Testis (tissue), 2 donors: ENCODE results near the gene AFF1.
A peak's percentile ranks its signal among the peaks of the same experiment; 100 is the strongest.

ENCODE experiments used
- POLR2A ChIP-seq: fragments of 450-650 bp; IDR thresholded peaks from one replicate; pipeline ENCODE4 v1.6.1; 2017; ENCODE audit warnings: antibody characterized with exemption, mild to moderate bottlenecking, moderate library complexity
- TF ChIP-seq, protein P1 (sequence below), 3 experiments: fragments of 450-650 bp in 2 of 3; fragments of 200-600 bp in 1 of 3; sonication (generic) in 1 of 3; IDR thresholded peaks; one replicate each; pipeline ENCODE4 v1.5.1; 2016 to 2019; ENCODE audit warnings: antibody characterized with exemption in 3 of 3, mild to moderate bottlenecking in 2 of 3, moderate library complexity in 1 of 3

DNA sequence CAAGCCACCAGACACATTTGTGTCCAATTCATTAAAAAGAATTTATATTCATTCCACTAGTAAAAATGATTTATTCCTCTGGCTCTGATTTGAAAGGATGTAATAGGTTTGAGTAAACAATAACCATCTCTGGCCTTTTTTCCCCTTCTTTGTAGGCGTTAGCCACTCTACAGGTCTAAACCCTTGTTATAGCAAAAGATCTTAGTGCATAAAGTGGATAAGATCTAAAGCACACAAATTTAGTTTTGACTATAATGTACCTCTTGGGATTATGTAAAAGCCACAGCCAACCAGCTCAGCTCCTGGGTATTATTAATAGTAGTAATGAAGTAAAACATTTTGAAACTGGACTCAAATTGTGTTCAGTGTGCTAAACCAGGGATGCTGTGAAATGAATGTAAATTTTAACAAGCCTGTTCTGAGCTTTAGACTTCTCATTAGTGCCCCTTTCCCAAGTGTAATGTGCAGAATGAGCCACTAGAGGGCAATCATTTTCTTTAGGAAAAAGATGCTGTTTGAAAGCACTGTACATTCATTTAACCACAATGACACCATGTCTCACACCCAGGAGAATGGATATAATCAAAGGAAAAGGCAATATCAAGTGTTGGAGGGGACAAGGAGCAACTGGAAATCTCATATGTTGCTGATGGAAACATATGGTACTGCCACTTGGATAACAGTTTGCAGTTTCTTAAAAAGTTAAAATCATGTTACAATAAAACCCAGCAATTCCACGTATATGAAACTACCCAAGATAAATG, 215.9 kb downstream of the AFF1 start:
- TF ChIP-seq, protein P1, sequence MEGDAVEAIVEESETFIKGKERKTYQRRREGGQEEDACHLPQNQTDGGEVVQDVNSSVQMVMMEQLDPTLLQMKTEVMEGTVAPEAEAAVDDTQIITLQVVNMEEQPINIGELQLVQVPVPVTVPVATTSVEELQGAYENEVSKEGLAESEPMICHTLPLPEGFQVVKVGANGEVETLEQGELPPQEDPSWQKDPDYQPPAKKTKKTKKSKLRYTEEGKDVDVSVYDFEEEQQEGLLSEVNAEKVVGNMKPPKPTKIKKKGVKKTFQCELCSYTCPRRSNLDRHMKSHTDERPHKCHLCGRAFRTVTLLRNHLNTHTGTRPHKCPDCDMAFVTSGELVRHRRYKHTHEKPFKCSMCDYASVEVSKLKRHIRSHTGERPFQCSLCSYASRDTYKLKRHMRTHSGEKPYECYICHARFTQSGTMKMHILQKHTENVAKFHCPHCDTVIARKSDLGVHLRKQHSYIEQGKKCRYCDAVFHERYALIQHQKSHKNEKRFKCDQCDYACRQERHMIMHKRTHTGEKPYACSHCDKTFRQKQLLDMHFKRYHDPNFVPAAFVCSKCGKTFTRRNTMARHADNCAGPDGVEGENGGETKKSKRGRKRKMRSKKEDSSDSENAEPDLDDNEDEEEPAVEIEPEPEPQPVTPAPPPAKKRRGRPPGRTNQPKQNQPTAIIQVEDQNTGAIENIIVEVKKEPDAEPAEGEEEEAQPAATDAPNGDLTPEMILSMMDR (IDR thresholded peaks at IDR 0.05) = peak; percentile 87 to 96 (median 89)
- no peak for TF ChIP-seq POLR2A
